NCI-H510A (cell line): ENCODE results near the gene SENP7.
A peak's percentile ranks its signal among the peaks of the same experiment; 100 is the strongest.
"Not testable (repeated sequence)": the region's sequence is repeated elsewhere in the genome, so short reads cannot be mapped to it uniquely, and the experiment has no call there.

Experiments used
- DNase-seq: peaks from one replicate; lab custom pipeline; 2025; lab: John Stamatoyannopoulos, UW

The SENP7 gene

GRCh38 chr3:101454629-101455028 lies 58.4 kb downstream of the SENP7 start:
- DNase-seq = no peak

- no peak for DNase-seq
These were observed 59.1 kb downstream of the SENP7 start for GRCh38 chr3:101453961-101454360.

- DNase-seq = not testable (repeated sequence)
These were observed 74.4 kb downstream of the SENP7 start for GRCh38 chr3:101438641-101439040.

DNA sequence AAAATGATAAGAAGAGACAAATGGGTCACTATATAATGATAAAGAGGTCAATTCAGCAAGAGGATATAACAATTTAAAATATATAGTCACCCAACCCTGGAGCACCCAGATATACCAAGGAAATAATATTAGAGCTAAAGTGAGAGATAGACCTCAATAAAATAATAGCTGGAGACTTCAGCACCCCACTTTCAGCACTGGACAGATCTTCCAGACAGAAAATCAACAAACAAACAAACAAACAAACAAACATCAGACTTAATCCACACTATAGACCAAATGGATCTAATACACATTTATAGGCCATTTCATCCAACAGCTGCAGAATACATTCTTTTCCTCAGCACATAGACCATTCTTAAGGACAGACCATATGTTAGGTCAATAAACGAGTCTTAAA lies 79.4 kb downstream of the SENP7 start:
- DNase-seq = no peak

GRCh38 chr3:101423984-101424888 lies 88.8 kb downstream of the SENP7 start:
- no peak for DNase-seq

DNA sequence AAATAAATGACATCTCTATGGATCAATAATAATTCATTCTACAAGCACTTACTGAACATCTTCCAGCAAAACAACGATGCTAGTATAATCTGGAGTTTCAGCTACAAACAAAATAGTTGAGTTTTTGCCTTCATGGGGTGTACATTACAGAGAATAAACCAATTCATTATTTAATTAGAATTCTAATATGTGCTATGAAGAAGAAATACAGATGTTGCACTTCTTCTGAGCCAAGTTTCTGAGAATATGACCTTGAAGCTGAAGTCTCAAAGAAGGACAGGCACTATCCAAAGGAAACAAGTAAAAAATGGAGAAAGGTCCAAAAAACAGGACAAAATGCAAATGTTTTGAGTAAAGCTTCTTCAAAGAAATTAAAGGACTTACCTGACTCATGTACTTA lies 94.2 kb downstream of the SENP7 start:
- DNase-seq = no peak

- DNase-seq = peak; percentile 24
These were observed 98.9 kb downstream of the SENP7 start for GRCh38 chr3:101414121-101414520.

GRCh38 chr3:101413656-101414055 lies 99.4 kb downstream of the SENP7 start:
- DNase-seq = no peak

GRCh38 chr3:101391413-101391950 lies 121.5 kb downstream of the SENP7 start:
- DNase-seq = no peak

DNA sequence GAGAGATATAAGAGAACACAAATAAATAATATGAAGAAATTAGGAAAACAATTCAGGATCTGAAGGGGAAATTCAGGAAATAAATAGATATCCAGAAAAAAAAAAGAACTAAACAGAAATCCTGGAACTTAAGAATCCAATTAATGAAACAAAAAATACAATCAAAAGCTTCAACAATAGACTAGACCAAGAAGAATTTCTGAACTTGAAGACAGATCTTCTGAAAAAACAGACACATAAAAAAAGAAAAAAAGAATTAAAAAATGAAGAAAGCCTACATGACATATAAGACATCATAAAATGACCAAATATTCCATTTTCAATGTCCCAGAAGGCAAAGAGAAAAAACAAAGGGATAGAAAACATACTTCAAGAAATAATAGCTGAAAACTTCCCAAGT lies 124.3 kb downstream of the SENP7 start:
- no peak for DNase-seq

DNA sequence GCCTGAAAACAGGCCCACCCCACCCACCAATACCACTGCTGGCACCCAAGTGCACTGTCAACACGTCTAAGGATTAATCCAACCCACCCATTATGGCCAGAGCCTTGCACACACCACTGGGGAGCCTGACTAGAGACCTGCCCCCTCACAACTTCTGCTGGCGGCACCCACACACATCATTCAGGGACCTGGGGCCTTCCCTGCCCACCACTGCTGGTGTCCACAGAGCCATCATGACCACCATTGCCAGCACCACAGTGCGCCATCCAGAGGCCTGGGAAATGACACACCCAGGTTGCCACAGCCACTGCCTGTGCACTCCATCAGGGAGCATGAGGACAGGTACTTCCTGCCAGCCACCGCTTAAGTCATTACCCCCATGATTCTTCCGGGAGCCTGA lies 125.7 kb downstream of the SENP7 start:
- no peak for DNase-seq

GRCh38 chr3:101384426-101384825 lies 128.6 kb downstream of the SENP7 start:
- no peak for DNase-seq

DNA sequence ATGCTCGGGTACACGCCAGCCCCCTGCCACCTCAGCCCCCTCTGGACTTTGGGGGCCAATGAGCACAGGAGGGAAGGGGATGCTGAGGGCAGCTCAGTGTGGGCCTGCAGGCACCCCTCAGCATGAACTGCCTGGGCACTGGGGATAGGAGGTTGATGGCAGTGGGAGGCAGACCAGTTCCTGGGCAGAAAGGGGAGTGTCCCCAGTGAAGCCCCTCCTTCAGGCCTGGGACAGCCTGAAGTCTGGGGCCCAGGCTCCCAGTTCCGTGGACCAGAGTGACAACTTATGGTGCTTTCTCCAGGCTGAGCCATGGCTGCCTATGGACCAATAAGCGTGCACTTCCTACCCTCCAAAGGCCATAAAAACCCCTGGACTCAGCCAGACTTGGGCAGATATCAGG lies 129.4 kb downstream of the SENP7 start:
- no peak for DNase-seq

DNA sequence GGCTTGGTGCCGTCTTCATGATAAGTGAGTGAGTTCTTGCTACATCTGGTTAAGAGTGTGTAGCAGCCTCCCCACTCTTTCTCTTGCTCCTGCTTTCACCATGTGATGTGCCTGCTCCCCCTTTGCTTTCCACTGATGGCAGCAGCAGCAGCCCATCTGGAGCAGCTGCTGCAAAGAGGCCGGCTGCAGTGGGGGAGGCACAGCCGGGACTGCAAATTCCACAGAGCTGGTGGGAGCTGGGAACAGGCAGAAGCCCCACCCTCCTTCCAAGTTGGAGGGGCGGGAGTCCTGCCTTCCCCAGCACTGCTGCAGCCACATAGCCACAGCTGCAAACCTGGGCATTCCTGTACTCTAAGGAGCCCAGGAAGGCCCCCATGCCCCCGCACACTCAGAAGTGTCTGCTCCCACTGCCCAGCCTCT lies 129.8 kb downstream of the SENP7 start:
- DNase-seq = no peak

- DNase-seq = no peak
These were observed 131.2 kb downstream of the SENP7 start for GRCh38 chr3:101381809-101382208.

GRCh38 chr3:101379658-101380376 lies 133.2 kb downstream of the SENP7 start:
- DNase-seq = no peak

DNA sequence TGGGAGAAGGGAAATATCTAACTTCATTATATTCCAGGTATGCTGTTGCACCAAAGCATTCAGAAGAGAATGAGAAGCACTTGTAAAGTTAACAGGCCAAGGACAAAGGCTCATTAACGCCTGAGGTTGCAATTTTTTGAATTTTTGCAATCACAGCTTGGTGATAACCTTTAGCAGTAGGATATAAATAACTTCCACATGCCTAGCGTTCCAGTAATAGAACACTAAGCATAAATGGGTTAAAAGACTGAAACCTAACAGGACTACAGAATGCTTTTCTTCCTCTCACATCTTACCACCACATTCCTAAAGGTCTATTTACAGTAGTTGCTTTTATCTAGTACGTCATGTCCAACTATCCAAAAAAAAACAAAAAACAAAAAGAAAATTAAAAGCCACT lies 135.2 kb downstream of the SENP7 start:
- DNase-seq = no peak

- no peak for DNase-seq
These were observed 135.8 kb downstream of the SENP7 start for GRCh38 chr3:101377209-101377608.

DNA sequence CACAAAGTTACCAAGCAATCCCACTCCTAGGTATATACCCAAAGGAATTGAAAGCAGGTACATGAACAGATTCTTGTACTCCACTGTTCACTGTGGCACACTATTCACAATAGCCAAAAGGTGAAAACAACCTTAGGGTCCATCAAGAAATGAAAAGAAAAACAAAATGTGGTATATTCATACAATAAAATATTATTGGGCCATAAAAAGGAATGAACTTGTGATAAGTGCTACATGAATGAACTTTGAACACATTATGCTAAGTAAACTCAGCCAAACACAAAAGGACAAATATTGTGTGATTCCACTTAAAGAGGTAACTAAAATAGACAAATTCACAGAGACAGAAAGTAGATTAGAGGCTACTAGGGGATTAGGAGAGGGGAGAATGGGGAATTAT lies 137.4 kb downstream of the SENP7 start:
- DNase-seq = no peak

DNA sequence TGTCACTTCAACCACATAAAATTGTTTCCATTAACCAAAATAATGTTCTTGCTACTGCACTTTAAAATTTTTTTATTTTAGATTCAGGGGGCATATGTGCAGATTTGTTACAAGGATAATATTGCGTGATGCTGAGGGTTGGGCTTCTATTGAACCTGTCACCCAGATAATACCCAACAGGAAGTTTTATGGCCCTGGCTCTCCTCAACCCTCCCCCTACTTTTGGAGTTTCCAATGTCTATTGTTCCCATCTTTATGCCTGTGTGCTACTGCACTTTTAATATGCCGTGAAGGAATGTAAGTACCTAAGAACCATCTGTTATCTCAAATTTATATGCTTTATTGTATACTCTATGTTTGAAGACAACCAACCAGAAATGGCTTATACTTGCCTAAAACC lies 150.6 kb downstream of the SENP7 start:
- no peak for DNase-seq

DNA sequence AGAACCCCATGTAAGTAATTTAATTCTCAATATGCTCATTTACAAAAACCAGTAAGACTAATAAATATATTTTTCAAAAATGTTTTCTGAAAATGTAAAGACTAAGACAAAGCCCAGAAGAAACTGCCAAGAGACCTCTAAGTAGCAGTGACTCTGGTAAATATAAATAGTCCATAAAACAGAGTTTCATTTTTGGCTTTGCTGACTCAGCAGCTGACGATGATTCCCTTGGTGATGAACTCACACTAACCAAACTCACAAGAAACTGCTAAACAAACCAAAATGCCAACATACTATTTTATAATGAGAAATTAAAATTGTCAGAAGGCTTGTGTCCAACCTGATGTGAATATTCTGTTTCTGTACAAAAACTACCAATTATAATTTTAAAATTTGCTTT lies 161.2 kb downstream of the SENP7 start:
- no peak for DNase-seq

DNA sequence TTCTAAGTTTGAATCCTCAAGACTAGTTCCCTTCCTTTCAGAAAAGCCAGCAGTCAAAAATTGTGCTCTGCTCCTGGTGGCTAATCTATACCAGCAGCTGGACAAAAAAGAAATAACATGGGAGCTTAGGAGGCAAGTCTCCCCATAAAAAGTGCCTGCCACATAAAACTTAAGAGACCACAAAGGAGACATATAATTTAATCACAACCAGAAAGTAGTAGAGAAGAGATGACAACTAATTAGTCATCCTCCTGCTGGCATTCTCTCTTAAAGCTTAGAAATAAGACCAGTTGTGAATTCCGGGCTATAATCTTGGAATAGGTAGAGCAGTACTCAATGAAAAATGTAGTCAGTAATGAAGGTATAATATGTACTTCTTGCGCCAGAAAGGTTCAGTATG lies 172.4 kb downstream of the SENP7 start:
- no peak for DNase-seq

GRCh38 chr3:101333883-101334282 lies 179.1 kb downstream of the SENP7 start:
- DNase-seq = no peak
